H1 (cell line): Measurements from ENCODE around the gene SH3RF3. TPM values are rescaled to one million over a fixed set of nuclear protein-coding genes. Genes with fewer than 3 reads are reported as not detected.

Experiments used
- CTCF ChIA-PET: fragments of 300-600 bp; sonication (Branson Sonifier 250); formaldehyde crosslinking; loops from one replicate; lab custom pipeline; 2021; ENCODE audit not compliant: partially characterized antibody; lab: Charles Lee
- POLR2A ChIA-PET: fragments of 300-600 bp; sonication (Branson Sonifier 250); formaldehyde crosslinking; loops from one replicate; lab custom pipeline; 2021; ENCODE audit warnings: inconsistent platforms; ENCODE audit not compliant: partially characterized antibody; lab: Charles Lee
- DNase-seq, 2 experiments: peaks; one replicate each; pipeline versions ENCODE4 v3.0.0 to v3.0.0-alpha.2; 2010 to 2022; ENCODE audit warnings: low spot score in 2 of 2, low read depth in 1 of 2, mixed read lengths in 1 of 2
- FAIRE-seq: peaks from 2 replicates; lab custom pipeline; 2011; peaks lifted over from hg19 to GRCh38; lab: Jason Lieb, UNC
- H2AFZ ChIP-seq: 2 replicates; pipeline ENCODE4 v1.8.1; 2012; ENCODE audit warnings: low read length, inconsistent platforms
- H2AK5ac ChIP-seq: 2 replicates; pipeline ENCODE4 v1.6.1; 2013; ENCODE audit warnings: low read depth, low read length
- H2BK120ac ChIP-seq: replicated peaks from 2 replicates; pipeline ENCODE3; 2013; ENCODE audit warnings: low read depth, low read length, inconsistent platforms
- H2BK12ac ChIP-seq: 2 replicates; pipeline ENCODE4 v1.6.1; 2013; ENCODE audit warnings: low read depth, low read length
- H2BK15ac ChIP-seq: 2 replicates; pipeline ENCODE4 v1.6.1; 2013; ENCODE audit warnings: low read length
- H2BK20ac ChIP-seq: 2 replicates; pipeline ENCODE4 v1.6.1; 2013; ENCODE audit warnings: low read length
- H2BK5ac ChIP-seq: 2 replicates; pipeline ENCODE4 v1.6.1; 2013; ENCODE audit warnings: low read depth, low read length
- H3K14ac ChIP-seq: 2 replicates; pipeline ENCODE4 v1.6.1; 2013; ENCODE audit warnings: inconsistent platforms; ENCODE audit not compliant: insufficient read length
- H3K18ac ChIP-seq: 2 replicates; pipeline ENCODE4 v1.6.1; 2013; ENCODE audit warnings: low read length; ENCODE audit errors: extremely low read depth
- H3K23ac ChIP-seq: 2 replicates; pipeline ENCODE4 v1.6.1; 2013; ENCODE audit warnings: inconsistent platforms; ENCODE audit not compliant: insufficient read length
- H3K23me2 ChIP-seq: 2 replicates; pipeline ENCODE4 v1.6.1; 2013; ENCODE audit warnings: low read depth, low read length
- H3K27ac ChIP-seq: 2 replicates; pipeline ENCODE4 v1.6.1; 2011; ENCODE audit warnings: low read depth, low read length, inconsistent platforms
- H3K27me3 ChIP-seq, 4 experiments: replicated peaks in 1 of 4; 1 replicate in 1 of 4; 2 replicates in 3 of 4; pipeline versions ENCODE4 v1.6.1 to v1.8.1; 2011 to 2013; ENCODE audit warnings: low read length in 3 of 4, mild to moderate bottlenecking in 3 of 4, inconsistent platforms in 2 of 4, mixed read lengths in 2 of 4, moderate library complexity in 1 of 4; ENCODE audit not compliant: control insufficient read depth in 3 of 4, insufficient read depth in 3 of 4; ENCODE audit errors: extremely low read depth in 1 of 4
- H3K36me3 ChIP-seq, 4 experiments: 2 replicates each; pipeline versions ENCODE4 v1.6.1 to v1.8.1; 2011 to 2013; ENCODE audit warnings: mild to moderate bottlenecking in 4 of 4, low read length in 3 of 4, moderate library complexity in 2 of 4, control low read depth in 1 of 4, inconsistent platforms in 1 of 4; ENCODE audit not compliant: insufficient read depth in 4 of 4, control insufficient read depth in 2 of 4
- H3K4ac ChIP-seq: replicated peaks from 2 replicates; pipeline ENCODE3; 2013; ENCODE audit warnings: low read length, low read depth, mixed read lengths, inconsistent platforms; ENCODE audit not compliant: insufficient read length
- H3K4me1 ChIP-seq, 4 experiments: replicated peaks in 1 of 4; 1 replicate in 1 of 4; 2 replicates in 3 of 4; pipeline versions ENCODE4 v1.6.1 to v1.8.1; 2011 to 2013; ENCODE audit warnings: low read length in 3 of 4, inconsistent platforms in 2 of 4, mixed read lengths in 1 of 4; ENCODE audit not compliant: insufficient read depth in 4 of 4, control insufficient read depth in 3 of 4
- H3K4me2 ChIP-seq, 2 experiments: 2 replicates each; pipeline versions ENCODE4 v1.6.1 to v1.8.1; 2011 to 2013; ENCODE audit warnings: low read depth in 2 of 2, low read length in 2 of 2, control low read depth in 1 of 2, inconsistent platforms in 1 of 2, mild to moderate bottlenecking in 1 of 2; ENCODE audit not compliant: insufficient read depth in 1 of 2
- H3K4me3 ChIP-seq, 4 experiments: fragments of 200-600, 300-600 bp in 1 of 4; sonication (generic), shearing (Covaris generic), sonication (Bioruptor Twin) in 1 of 4; 2 replicates each; pipeline versions ENCODE4 v1.5.1 to v1.8.1; 2011 to 2016; ENCODE audit warnings: low read length in 4 of 4, low read depth in 3 of 4, control low read depth in 2 of 4, inconsistent platforms in 2 of 4, mild to moderate bottlenecking in 2 of 4, mixed read lengths in 1 of 4, moderate library complexity in 1 of 4; ENCODE audit not compliant: insufficient read depth in 2 of 4; ENCODE audit errors: extremely low read depth in 1 of 4
- H3K56ac ChIP-seq: replicated peaks from 2 replicates; pipeline ENCODE3; 2013; ENCODE audit warnings: low read depth, mild to moderate bottlenecking, mixed read lengths, low read length, inconsistent platforms; ENCODE audit not compliant: insufficient read length
- H3K79me1 ChIP-seq: 2 replicates; pipeline ENCODE4 v1.6.1; 2013; ENCODE audit warnings: low read depth, low read length, control low read depth
- H3K79me2 ChIP-seq, 2 experiments: 2 replicates each; pipeline versions ENCODE4 v1.6.1 to v1.8.1; 2012 to 2013; ENCODE audit warnings: low read length in 2 of 2, mild to moderate bottlenecking in 2 of 2, inconsistent platforms in 1 of 2; ENCODE audit not compliant: insufficient read depth in 2 of 2, control insufficient read depth in 1 of 2
- H3K9ac ChIP-seq, 4 experiments: replicated peaks in 1 of 4; 1 replicate in 1 of 4; 2 replicates in 3 of 4; pipeline versions ENCODE4 v1.6.1 to v1.8.1; 2011 to 2013; ENCODE audit warnings: low read depth in 3 of 4, low read length in 3 of 4, control low read depth in 2 of 4, mild to moderate bottlenecking in 2 of 4, moderate library complexity in 2 of 4, inconsistent platforms in 1 of 4; ENCODE audit errors: extremely low read depth in 1 of 4
- H3K9me3 ChIP-seq, 2 experiments: 2 replicates each; pipeline versions ENCODE4 v1.6.1 to v1.8.1; 2012 to 2013; ENCODE audit warnings: mild to moderate bottlenecking in 2 of 2, moderate library complexity in 2 of 2, control low read depth in 1 of 2, inconsistent platforms in 1 of 2, low read depth in 1 of 2, low read length in 1 of 2, mixed read lengths in 1 of 2; ENCODE audit not compliant: insufficient read depth in 2 of 2
- H4K20me1 ChIP-seq, 2 experiments: replicated peaks in 1 of 2; 2 replicates each; pipeline versions ENCODE3 to v1.8.1; 2011 to 2013; ENCODE audit warnings: inconsistent platforms in 2 of 2, low read length in 2 of 2, mild to moderate bottlenecking in 1 of 2; ENCODE audit not compliant: insufficient read depth in 2 of 2, control insufficient read depth in 1 of 2
- H4K5ac ChIP-seq: 2 replicates; pipeline ENCODE4 v1.6.1; 2013; ENCODE audit warnings: low read length, low read depth, mixed read lengths, inconsistent platforms; ENCODE audit not compliant: insufficient read length
- H4K8ac ChIP-seq: 2 replicates; pipeline ENCODE4 v1.8.0; 2013; ENCODE audit warnings: mild to moderate bottlenecking, moderate library complexity, low read length, inconsistent platforms; ENCODE audit not compliant: insufficient read depth; ENCODE audit errors: extremely low read depth
- H4K91ac ChIP-seq: replicated peaks from 2 replicates; pipeline ENCODE3; 2013; ENCODE audit warnings: low read length, mixed read lengths, inconsistent platforms; ENCODE audit not compliant: insufficient read length
- ATF3 ChIP-seq: IDR thresholded peaks from 2 replicates; pipeline ENCODE4 v1.6.1; 2011; ENCODE audit warnings: low read depth, mild to moderate bottlenecking, low read length; ENCODE audit not compliant: insufficient read depth
- CREB1 ChIP-seq: IDR thresholded peaks from 2 replicates; pipeline ENCODE4 v1.6.1; 2012; ENCODE audit warnings: inconsistent platforms
- CTCF ChIP-seq, 3 experiments: IDR thresholded peaks; 1 replicate in 2 of 3; 2 replicates in 1 of 3; pipeline versions ENCODE4 v1.5.1 to v1.6.1; 2011; ENCODE audit warnings: low read length in 3 of 3, mild to moderate bottlenecking in 3 of 3, inconsistent platforms in 2 of 3, low read depth in 1 of 3, moderate library complexity in 1 of 3; ENCODE audit not compliant: insufficient read depth in 1 of 3; ENCODE audit errors: control extremely low read depth in 1 of 3
- EGR1 ChIP-seq: IDR thresholded peaks from 2 replicates; pipeline ENCODE4 v1.6.1; 2011; ENCODE audit warnings: low read depth, low read length, borderline replicate concordance
- FOSL1 ChIP-seq: IDR thresholded peaks from 2 replicates; pipeline ENCODE4 v1.6.1; 2011; ENCODE audit warnings: mild to moderate bottlenecking, low read depth, low read length, moderate library complexity; ENCODE audit not compliant: insufficient read depth
- HDAC2 ChIP-seq, 2 experiments: fragments of 300-600 bp in 1 of 2; sonication (generic) in 1 of 2; IDR thresholded peaks; 2 replicates each; pipeline ENCODE4 v1.6.1; 2011 to 2012; ENCODE audit warnings: low read depth in 2 of 2, low read length in 2 of 2, mild to moderate bottlenecking in 2 of 2, moderate library complexity in 2 of 2, borderline replicate concordance in 1 of 2, inconsistent platforms in 1 of 2
- POLR2A ChIP-seq, 2 experiments: IDR thresholded peaks; 1 replicate in 1 of 2; 2 replicates in 1 of 2; pipeline ENCODE4 v1.6.1; 2011; ENCODE audit warnings: low read depth in 2 of 2, low read length in 2 of 2, mild to moderate bottlenecking in 2 of 2; ENCODE audit errors: control extremely low read depth in 1 of 2
- POLR2AphosphoS5 ChIP-seq: IDR thresholded peaks from 2 replicates; pipeline ENCODE4 v1.6.1; 2011; ENCODE audit warnings: low read depth, low read length
- POU5F1 ChIP-seq: IDR thresholded peaks from 2 replicates; pipeline ENCODE4 v1.6.1; 2011; ENCODE audit warnings: low read depth, mild to moderate bottlenecking, low read length, moderate library complexity
- SP1 ChIP-seq: IDR thresholded peaks from 2 replicates; pipeline ENCODE4 v1.6.1; 2011; ENCODE audit warnings: low read depth, low read length
- WGBS, 2 experiments: shearing (Covaris generic) in 1 of 2; methylation state at CpG; one replicate each; pipeline versions ENCODE4 v1.1.6 to v1.1.7; 2013 to 2015; ENCODE audit warnings: low lambda C conversion rate in 2 of 2, mixed read lengths in 2 of 2, inconsistent platforms in 1 of 2, low coverage in 1 of 2, missing lambda C conversion rate in 1 of 2; ENCODE audit not compliant: insufficient replicate concordance in 2 of 2, insufficient coverage in 1 of 2, insufficient read length in 1 of 2; ENCODE audit errors: extremely low coverage in 1 of 2, missing lambda C conversion rate in 1 of 2; 5-methylcytosine and 5-hydroxymethylcytosine counted together
- polyA plus RNA-seq, 7 experiments: library from polyadenylated mRNA; depleted of rRNA in 3 of 7; stranded (reverse) in 5 of 7; unstranded in 2 of 7; fragments of >200 nt in 5 of 7; fragments of 200-250 nt in 2 of 7; gene quantifications; 1 replicate in 5 of 7; 2 replicates in 1 of 7; 4 replicates in 1 of 7; pipeline versions ENCODE4 v1.2.1 to v1.2.3, GENCODE V29; 2011 to 2013; ENCODE audit warnings: missing spikeins in 2 of 7, mixed read lengths in 2 of 7
- total RNA-seq: library from RNA; stranded (reverse); fragmentation: NEBNext Ultra II Directional; extraction: Animal tissue kit (Norgen Biotek cat#: 25700); gene quantifications from 2 replicates; pipeline ENCODE4 v1.2.1, GENCODE V29; 2021

The SH3RF3 gene
- total and polyA plus RNA-seq, 2 of the 8 experiments (the other 6 are each of a cell fraction or from before 2014, with no cell fraction given) = 0.11 to 0.65 TPM

GRCh38 chr2:109516445-109517117, 387.6 kb downstream of the SH3RF3 start:
- H3K14ac ChIP-seq = no peak overlapping the region
- H3K27ac ChIP-seq = no peak overlapping the region
- no peaks in the 10 kb centered on the region; the same call in 1 of the 2 replicates for H3K23me2 ChIP-seq
- peaks cover 0 to 4% of the 10 kb centered on the region in 2 experiments for H4K20me1 ChIP-seq
- no peak overlapping the region for H3K4me2 ChIP-seq
- ChIA-PET POLR2A (no interaction called here), CTCF (interaction anchor here (0.6 to 2.4 kb wide), 11 partner anchors 9 to 349 kb away, joined by 3 to 7 read pairs (median 4); no protein-coding TSS in a partner anchor)
- no peak overlapping the region for H3K56ac ChIP-seq
- FAIRE-seq = no peak
- no peak overlapping the region for H2BK5ac ChIP-seq
- no peak overlapping the region; the same call in 1 of the 2 replicates for H3K18ac ChIP-seq
- H2BK20ac ChIP-seq = no peak overlapping the region
- WGBS, 2 experiments = 31% methylated on average over 20 of the region's 20 CpGs; no CpG with 5 or more reads in 1 of the 2 experiments
- peak overlapping the region; percentile 68; the same call in 1 of the 2 replicates for H4K8ac ChIP-seq
- H2BK15ac ChIP-seq = no peak overlapping the region
- no peak overlapping the region for H2AK5ac ChIP-seq
- no peak overlapping the region for H3K4me3 ChIP-seq
- no peaks in the 10 kb centered on the region for H3K27me3 ChIP-seq
- H3K4ac ChIP-seq = no peak overlapping the region
- H3K4me1 ChIP-seq = no peaks in the 10 kb centered on the region
- no peaks in the 10 kb centered on the region for H3K79me2 ChIP-seq
- peak; percentile 60 to 87 for DNase-seq
- no peak overlapping the region for H2BK12ac ChIP-seq
- no peaks in the 10 kb centered on the region for H3K36me3 ChIP-seq
- H4K5ac ChIP-seq = no peak overlapping the region
- peak overlapping the region; percentile 37; the same call in 1 of the 2 replicates for H2AFZ ChIP-seq
- H3K23ac ChIP-seq = no peak overlapping the region
- no peak overlapping the region for H4K91ac ChIP-seq
- no peaks in the 10 kb centered on the region for H3K9me3 ChIP-seq
- no peak overlapping the region for H3K9ac ChIP-seq
- H3K79me1 ChIP-seq = no peaks in the 10 kb centered on the region
- H2BK120ac ChIP-seq = no peak overlapping the region
- TF ChIP-seq HDAC2 (IDR thresholded peaks at IDR 0.05; ENCODE audit: borderline replicate concordance in 1 of 2, low read depth in 2 of 2, low read length in 2 of 2) (no peak), ATF3 (no peak), POLR2AphosphoS5 (no peak), FOSL1 (no peak), CTCF (IDR thresholded peaks at IDR 0.05; ENCODE audit: control extremely low read depth in 1 of 3, insufficient read depth in 1 of 3, low read depth in 1 of 3, low read length in 3 of 3) (peak; percentile 90 to 97 (median 95)), POLR2A (IDR thresholded peaks at IDR 0.05; ENCODE audit: control extremely low read depth in 1 of 2, low read depth in 2 of 2, low read length in 2 of 2) (no peak), CREB1 (0 out of 2 replicates have a peak, but pooled peaks have one; percentile 29), SP1 (no peak), EGR1 (no peak), POU5F1 (no peak)
